SK-N-SH (cell line): ENCODE measurements around the gene FREY1. TPM values are rescaled to one million over a fixed set of nuclear protein-coding genes. Genes with fewer than 3 reads are reported as not detected.

Source experiments
- CTCF ChIA-PET: fragments of 300-600, 350-600 bp; formaldehyde crosslinking; extraction: SDS; loops from one replicate; lab custom pipeline; 2021; lab: Yijun Ruan, JAX
- POLR2A ChIA-PET: fragments of 350-600 bp; sonication (Branson Sonifier 250); formaldehyde crosslinking; extraction: SDS; loops from one replicate; lab custom pipeline; 2020; ENCODE audit warnings: antibody characterized with exemption, inconsistent platforms; lab: Yijun Ruan, JAX
- DNase-seq: peaks from one replicate; pipeline ENCODE4 v3.0.0; 2012
- H2AFZ ChIP-seq: fragments of 200-600 bp; sonication (generic); 2 replicates; pipeline ENCODE4 v1.8.1; 2016; ENCODE audit warnings: antibody characterized with exemption, mild to moderate bottlenecking, low read depth
- H3F3A ChIP-seq: fragments of 200-600 bp; sonication (generic); replicated peaks from 2 replicates; pipeline ENCODE3; 2016; ENCODE audit warnings: antibody characterized with exemption, mild to moderate bottlenecking; ENCODE audit not compliant: insufficient read depth
- H3K27ac ChIP-seq, 2 experiments: fragments of 200-500 bp in 1 of 2; fragments of 200-600 bp in 1 of 2; sonication (Bioruptor generic) in 1 of 2; sonication (generic), shearing (Covaris generic) in 1 of 2; 2 replicates each; pipeline versions ENCODE4 v1.5.1 to v1.6.1; 2014 to 2016; ENCODE audit warnings: low read depth in 2 of 2, inconsistent platforms in 1 of 2, low read length in 1 of 2, mild to moderate bottlenecking in 1 of 2, mixed read lengths in 1 of 2
- H3K27me3 ChIP-seq: fragments of 200-600 bp; sonication (generic), shearing (Covaris generic); 2 replicates; pipeline ENCODE4 v1.6.1; 2016; ENCODE audit warnings: mixed run types; ENCODE audit not compliant: insufficient read depth
- H3K36me3 ChIP-seq, 2 experiments: fragments of 200-500 bp in 1 of 2; fragments of 200-600 bp in 1 of 2; sonication (Bioruptor generic) in 1 of 2; sonication (generic) in 1 of 2; replicated peaks in 1 of 2; 2 replicates each; pipeline versions ENCODE3 to v1.5.1; 2014 to 2016; ENCODE audit warnings: low read length in 1 of 2, mild to moderate bottlenecking in 1 of 2; ENCODE audit not compliant: insufficient read depth in 2 of 2, control insufficient read depth in 1 of 2
- H3K4me1 ChIP-seq, 2 experiments: fragments of 200-500 bp in 1 of 2; fragments of 200-600 bp in 1 of 2; sonication (Bioruptor generic) in 1 of 2; sonication (generic), shearing (Covaris generic) in 1 of 2; 2 replicates each; pipeline versions ENCODE4 v1.5.1 to v1.6.1; 2014 to 2016; ENCODE audit warnings: low read depth in 1 of 2, low read length in 1 of 2, mixed run types in 1 of 2; ENCODE audit not compliant: insufficient read depth in 2 of 2, control insufficient read depth in 1 of 2
- H3K4me2 ChIP-seq: fragments of 200-600 bp; sonication (generic), shearing (Covaris generic); 2 replicates; pipeline ENCODE4 v1.6.1; 2017; ENCODE audit warnings: mixed run types
- H3K4me3 ChIP-seq, 2 experiments: fragments of 200-500 bp in 1 of 2; fragments of 200-600 bp in 1 of 2; sonication (Bioruptor generic) in 1 of 2; sonication (generic), shearing (Covaris generic) in 1 of 2; 2 replicates each; pipeline versions ENCODE4 v1.5.1 to v1.8.1; 2014 to 2016; ENCODE audit warnings: low read depth in 2 of 2, inconsistent platforms in 1 of 2, low read length in 1 of 2, mild to moderate bottlenecking in 1 of 2, mixed read lengths in 1 of 2, moderate library complexity in 1 of 2
- H3K79me2 ChIP-seq: fragments of 200-600 bp; sonication (generic); 2 replicates; pipeline ENCODE4 v1.8.1; 2017; ENCODE audit warnings: mild to moderate bottlenecking; ENCODE audit not compliant: insufficient read depth
- H3K9ac ChIP-seq: fragments of 200-600 bp; sonication (generic); 2 replicates; pipeline ENCODE4 v1.6.1; 2017; ENCODE audit warnings: mixed run types
- H3K9me2 ChIP-seq: fragments of 200-600 bp; sonication (generic); 2 replicates; pipeline ENCODE4 v1.6.1; 2017; ENCODE audit warnings: mixed run types
- H3K9me3 ChIP-seq: fragments of 200-600 bp; sonication (generic); 2 replicates; pipeline ENCODE4 v1.6.1; 2017; ENCODE audit warnings: mixed run types, mild to moderate bottlenecking, moderate library complexity
- H4K20me1 ChIP-seq: fragments of 200-600 bp; sonication (generic); 2 replicates; pipeline ENCODE4 v1.6.1; 2017; ENCODE audit warnings: mild to moderate bottlenecking, mixed run types; ENCODE audit not compliant: insufficient read depth
- EP300 ChIP-seq, 2 experiments: IDR thresholded peaks; 2 replicates each; pipeline versions ENCODE4 v1.4.0 to v1.6.1; 2012; ENCODE audit warnings: borderline replicate concordance in 1 of 2, low read depth in 1 of 2, low read length in 1 of 2
- IRF3 ChIP-seq: fragments of 150-350 bp; IDR thresholded peaks from 2 replicates; pipeline ENCODE4 v1.6.1; 2016; ENCODE audit warnings: mild to moderate bottlenecking, low read depth, low read length
- SIN3A ChIP-seq: IDR thresholded peaks from 2 replicates; pipeline ENCODE4 v1.6.1; 2012; ENCODE audit warnings: low read depth, mild to moderate bottlenecking, low read length, moderate library complexity, borderline replicate concordance
- TCF12 ChIP-seq: IDR thresholded peaks from 2 replicates; pipeline ENCODE4 v1.4.0; 2012
- WGBS: methylation state at CpG from one replicate; pipeline ENCODE4 v1.1.6; 2017; ENCODE audit warnings: low lambda C conversion rate; 5-methylcytosine and 5-hydroxymethylcytosine counted together
- polyA plus RNA-seq, 3 experiments: library from polyadenylated mRNA; depleted of rRNA; stranded (reverse); fragments of >200 nt; gene quantifications; 2 replicates each; pipeline ENCODE4 v1.2.3, GENCODE V29; 2012

The FREY1 gene
- polyA plus RNA-seq, 1 of the 3 experiments (the other 2 are of a cell fraction): 0.30 TPM

- WGBS: 17% methylated on average over 2 of the region's 2 CpGs
Observed at GRCh38 chr11:45857961-45858474, 49.1 kb downstream of the FREY1 start.

More at GRCh38 chr11:45857961-45858474, 49.1 kb downstream of the FREY1 start:
- Histone ChIP-seq H3K4me2 (peak overlapping the region; percentile 60; the same call in 1 of the 2 replicates), H3K4me3 (no peak overlapping the region), H3K9ac (peak overlapping the region; percentile 38; the same call in 1 of the 2 replicates), H3K79me2 (peaks cover 22% of the 10 kb centered on the region), H3F3A (peaks cover 15% of the 10 kb centered on the region), H3K27me3 (no peaks in the 10 kb centered on the region), H3K36me3 (peaks cover 26 to 27% of the 10 kb centered on the region in 2 experiments), H3K27ac (peak overlapping the region; percentile 87 to 95), H3K9me3 (no peaks in the 10 kb centered on the region), H3K4me1 (peaks cover 36 to 52% of the 10 kb centered on the region in 2 experiments), H2AFZ (no peak overlapping the region), H3K9me2 (no peaks in the 10 kb centered on the region), H4K20me1 (peaks cover 20% of the 10 kb centered on the region)
- ChIA-PET CTCF (interaction anchor here (1.3 to 8.1 kb wide), 3 partner anchors 15 to 37 kb away, joined by 3 to 118 read pairs (median 7); no protein-coding TSS in a partner anchor), POLR2A (no interaction called here)
- DNase-seq: peak; percentile 60
- TF ChIP-seq EP300 (IDR thresholded peaks at IDR 0.05; ENCODE audit: borderline replicate concordance in 1 of 2, low read depth in 1 of 2, low read length in 1 of 2) (peak in 1 of 2 experiments; percentile 19; a peak in 1 of 4 replicates), IRF3 (no peak), SIN3A (0 out of 2 replicates have a peak, but pooled peaks have one; percentile 39), TCF12 (peak; percentile 48; the same call in 1 of the 2 replicates)

Other genes with a start within 250 kb of the FREY1 start
- gene CHST1, start 241.6 kb downstream of the FREY1 start, polyA plus RNA-seq (2012; rRNA removed): 2.7 and 4.9 TPM in 2 replicates
- gene SLC35C1, start 102.1 kb downstream of the FREY1 start, polyA plus RNA-seq (2012; rRNA removed): 6.2 and 6.5 TPM in 2 replicates
- gene CRY2, start 59.8 kb downstream of the FREY1 start, polyA plus RNA-seq (2012; rRNA removed): 6.7 and 9.1 TPM in 2 replicates
- 11.0 and 12.5 TPM in 2 replicates for gene MAPK8IP1, start 21.6 kb downstream of the FREY1 start, polyA plus RNA-seq (2012; rRNA removed)
- gene PEX16, start 10.6 kb upstream of the FREY1 start, polyA plus RNA-seq (2012; rRNA removed): 44.1 and 46.4 TPM in 2 replicates
- gene LARGE2, start 15.4 kb upstream of the FREY1 start, polyA plus RNA-seq (2012; rRNA removed): 1.4 and 2.4 TPM in 2 replicates
- gene PHF21A, start 214.2 kb upstream of the FREY1 start, polyA plus RNA-seq (2012; rRNA removed): 18.8 and 20.9 TPM in 2 replicates